SK-N-SH treated with all-trans-retinoic acid at 6 μM for 48 hours (cell line): ENCODE data around the gene IL36RN.

Experiments used
- ISL1 ChIP-seq: fragments of 250-450 bp; sonication (Bioruptor Pico); IDR thresholded peaks from 2 replicates; pipeline ENCODE4 v2.1.2; 2022; ENCODE audit warnings: mild to moderate bottlenecking, moderate library complexity
- RARB ChIP-seq: fragments of 250-450 bp; sonication (Bioruptor Pico); IDR thresholded peaks from 2 replicates; pipeline ENCODE4 v1.8.0; 2021; ENCODE audit warnings: mild to moderate bottlenecking, moderate library complexity

DNA sequence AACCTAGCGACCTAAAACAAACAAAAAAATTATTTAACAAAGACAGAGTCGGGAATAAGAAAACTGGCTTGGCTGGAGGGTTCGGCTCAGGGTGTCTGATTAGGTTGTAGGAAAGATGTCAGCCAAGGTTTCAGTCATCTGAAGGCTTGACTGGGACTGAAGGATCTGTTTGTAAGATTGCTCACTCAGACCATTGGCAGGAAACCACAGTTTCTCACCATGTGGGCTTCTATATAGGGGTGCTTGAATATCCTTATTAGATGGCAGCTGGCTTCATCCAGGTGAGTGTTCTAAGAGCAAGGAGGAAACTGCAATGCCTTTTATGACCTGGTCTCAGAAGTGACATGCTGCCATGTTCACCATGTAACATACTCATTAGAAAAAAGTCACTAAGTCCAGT is 5.3 kb upstream of the IL36RN start:
- no peak for TF ChIP-seq RARB (CRISPR knock-in tag)
- TF ChIP-seq ISL1 (CRISPR knock-in tag): no peak
